RPMI8226 (cell line): Measurements from ENCODE around the gene MPP4.
"Not testable (repeated sequence)": the region's sequence is repeated elsewhere in the genome, so short reads cannot be mapped to it uniquely, and the experiment has no call there.

ENCODE experiments used
- DNase-seq: peaks from one replicate; pipeline ENCODE4 v3.0.0-alpha.2; 2015

The MPP4 gene

GRCh38 chr2:201671205-201671604, 27.2 kb downstream of the MPP4 start:
- not testable (repeated sequence) for DNase-seq

GRCh38 chr2:201669865-201670264, 28.6 kb downstream of the MPP4 start:
- DNase-seq: no peak

- DNase-seq: no peak
Observed at GRCh38 chr2:201668402-201668910, 30.0 kb downstream of the MPP4 start.

- DNase-seq: no peak
Observed at GRCh38 chr2:201664334-201664733, 34.1 kb downstream of the MPP4 start.

GRCh38 chr2:201661366-201661765, 37.1 kb downstream of the MPP4 start:
- DNase-seq: peak; percentile 5

GRCh38 chr2:201660293-201660895, 38.0 kb downstream of the MPP4 start:
- no peak for DNase-seq

- no peak for DNase-seq
Observed at GRCh38 chr2:201656740-201657139, 41.7 kb downstream of the MPP4 start.

GRCh38 chr2:201656102-201656501, 42.3 kb downstream of the MPP4 start:
- DNase-seq: no peak

- no peak for DNase-seq
Observed at GRCh38 chr2:201654616-201655384, 43.6 kb downstream of the MPP4 start.

- DNase-seq: no peak
Observed at GRCh38 chr2:201653221-201653620, 45.2 kb downstream of the MPP4 start.

GRCh38 chr2:201649442-201649841, 49.0 kb downstream of the MPP4 start:
- DNase-seq: no peak

- no peak for DNase-seq
Observed at GRCh38 chr2:201647431-201647830, 51.0 kb downstream of the MPP4 start.

GRCh38 chr2:201644001-201644400, 54.4 kb downstream of the MPP4 start:
- DNase-seq: no peak

GRCh38 chr2:201643216-201643890, 55.1 kb downstream of the MPP4 start, which contains the start of gene TMEM237:
Gene TMEM237 (minus strand): TSS chr2:201643503. CDS start chr2:201643400, 103 bp downstream.
- DNase-seq: peak; percentile 43

- peak; percentile 90 for DNase-seq
Observed at GRCh38 chr2:201642579-201643215, 55.7 kb downstream of the MPP4 start.

GRCh38 chr2:201642086-201642578, 56.3 kb downstream of the MPP4 start:
- no peak for DNase-seq

- DNase-seq: no peak
Observed at GRCh38 chr2:201639205-201639604, 59.2 kb downstream of the MPP4 start.

- no peak for DNase-seq
Observed at GRCh38 chr2:201638326-201638725, 60.1 kb downstream of the MPP4 start.

GRCh38 chr2:201633661-201634249, 64.7 kb downstream of the MPP4 start:
- DNase-seq: no peak

GRCh38 chr2:201631041-201631440, 67.4 kb downstream of the MPP4 start:
- DNase-seq: no peak

GRCh38 chr2:201630577-201630976, 67.9 kb downstream of the MPP4 start:
- no peak for DNase-seq

- no peak for DNase-seq
Observed at GRCh38 chr2:201628545-201628944, 69.9 kb downstream of the MPP4 start.
